Ascending aorta (tissue), 2 donors: ENCODE measurements around the gene EIF2D. TPM values are rescaled to one million over a fixed set of nuclear protein-coding genes. Genes with fewer than 3 reads are reported as not detected.

Experiments used
- DNase-seq, 2 donors: peaks; one replicate each; pipeline ENCODE4 v3.0.0-alpha.2; 2019; ENCODE audit warnings: low spot score in 2 of 2
- H3K27ac ChIP-seq, 2 donors: fragments of 200-600 bp; sonication (generic); one replicate each; pipeline ENCODE4 v1.5.1; 2016 to 2017; ENCODE audit warnings: mild to moderate bottlenecking in 1 of 2
- H3K27me3 ChIP-seq: fragments of 200-600 bp; sonication (generic); one replicate; pipeline ENCODE4 v1.5.1; 2017
- H3K36me3 ChIP-seq, 2 donors: fragments of 200-600 bp; sonication (generic); one replicate each; pipeline ENCODE4 v1.5.1; 2016
- H3K4me1 ChIP-seq, 2 donors: fragments of 200-600 bp; sonication (generic); one replicate each; pipeline ENCODE4 v1.5.1; 2016 to 2017; ENCODE audit warnings: mild to moderate bottlenecking in 1 of 2
- H3K4me3 ChIP-seq, 2 donors: fragments of 200-600 bp; sonication (generic); one replicate each; pipeline ENCODE4 v1.5.1; 2016 to 2017; ENCODE audit warnings: mild to moderate bottlenecking in 1 of 2
- H3K9me3 ChIP-seq, 2 donors: fragments of 200-600 bp; sonication (generic); one replicate each; pipeline ENCODE4 v1.5.1; 2016
- CTCF ChIP-seq, 3 experiments: fragments of 200-600 bp in 2 of 3; fragments of 450-650 bp in 1 of 3; sonication (generic) in 2 of 3; IDR thresholded peaks; one replicate each; pipeline ENCODE4 v1.5.1; 2016 to 2019; ENCODE audit warnings: antibody characterized with exemption in 3 of 3, mild to moderate bottlenecking in 1 of 3, moderate library complexity in 1 of 3
- intact Hi-C: fragments of 100-400 bp; cut with DNase I; formaldehyde crosslinking; loops from one replicate; pipeline ENCODE4 v1.15.1; 2023
- total RNA-seq: library from RNA; depleted of rRNA; stranded (reverse); fragments of >200 nt; gene quantifications from one replicate; pipeline ENCODE4 v1.1.0, GENCODE V29; 2016

The EIF2D gene
- total RNA-seq, 1 donor from 2014 or later = 40.2 TPM

- H3K4me3 ChIP-seq = no peak overlapping the region
- intact Hi-C loops = loop anchor here (2.0 to 5.0 kb wide), 2 partner anchors 37 to 38 kb away; partner anchors contain the start of gene RASSF5
- H3K27ac ChIP-seq = no peak overlapping the region
- TF ChIP-seq CTCF (IDR thresholded peaks at IDR 0.05) = peak; percentile 63 to 91 (median 83)
- no peaks in the 10 kb centered on the region for H3K36me3 ChIP-seq
- H3K27me3 ChIP-seq = no peaks in the 10 kb centered on the region
- H3K9me3 ChIP-seq = no peaks in the 10 kb centered on the region
- peaks cover 0 to 17% of the 10 kb centered on the region in 2 donors for H3K4me1 ChIP-seq
- DNase-seq = peak in 1 of 2 donors; percentile 83
Observed at GRCh38 chr1:206544562-206545257, 67.6 kb downstream of the EIF2D start.

Other genes with a start within 250 kb of the EIF2D start
- gene IKBKE, start 142.0 kb downstream of the EIF2D start, total RNA-seq = 6.3 TPM
- 8.9 TPM for gene RASSF5, start 104.9 kb downstream of the EIF2D start, total RNA-seq
- 17.9 TPM for gene DYRK3, start 23.1 kb upstream of the EIF2D start, total RNA-seq
- 35.3 TPM for gene MAPKAPK2, start 72.4 kb upstream of the EIF2D start, total RNA-seq
- gene IL19, start 158.3 kb upstream of the EIF2D start, total RNA-seq = not detected
- 1.6 TPM for gene IL10, start 160.0 kb upstream of the EIF2D start, total RNA-seq